H9 (cell line): ENCODE data around the gene INPP5E. TPM values are rescaled to one million over a fixed set of nuclear protein-coding genes. Genes with fewer than 3 reads are reported as not detected.

Experiments used
- DNase-seq: peaks from one replicate; pipeline ENCODE4 v3.0.0-alpha.2; 2017
- H2AFZ ChIP-seq: one replicate; pipeline ENCODE4 v1.6.1; 2013; ENCODE audit warnings: mild to moderate bottlenecking, low read length, control low read depth, moderate library complexity
- H2AK5ac ChIP-seq: 2 replicates; pipeline ENCODE4 v1.6.1; 2013; ENCODE audit warnings: low read length, control low read depth, mixed read lengths; ENCODE audit not compliant: insufficient read length
- H2BK120ac ChIP-seq: one replicate; pipeline ENCODE4 v1.6.1; 2013; ENCODE audit warnings: low read depth, mild to moderate bottlenecking, low read length, control low read depth, inconsistent platforms; ENCODE audit not compliant: poor library complexity, severe bottlenecking
- H2BK12ac ChIP-seq: 2 replicates; pipeline ENCODE4 v1.6.1; 2013; ENCODE audit warnings: low read length, control low read depth, mixed read lengths, low read depth; ENCODE audit not compliant: insufficient read length
- H2BK15ac ChIP-seq: 2 replicates; pipeline ENCODE4 v1.6.1; 2013; ENCODE audit warnings: low read depth, low read length, control low read depth
- H2BK20ac ChIP-seq: one replicate; pipeline ENCODE4 v1.6.1; 2013; ENCODE audit warnings: low read depth, mild to moderate bottlenecking, low read length, control low read depth, inconsistent platforms; ENCODE audit not compliant: poor library complexity, severe bottlenecking
- H2BK5ac ChIP-seq: 2 replicates; pipeline ENCODE4 v1.6.1; 2013; ENCODE audit warnings: low read length, control low read depth, mixed read lengths; ENCODE audit not compliant: insufficient read length
- H3K14ac ChIP-seq: 2 replicates; pipeline ENCODE4 v1.6.1; 2013; ENCODE audit warnings: low read length, control low read depth; ENCODE audit not compliant: insufficient read depth
- H3K18ac ChIP-seq: 2 replicates; pipeline ENCODE4 v1.6.1; 2013; ENCODE audit warnings: low read depth, mild to moderate bottlenecking, mixed read lengths, low read length, control low read depth; ENCODE audit not compliant: insufficient read length
- H3K23ac ChIP-seq: 2 replicates; pipeline ENCODE4 v1.6.1; 2013; ENCODE audit warnings: low read length, control low read depth, mixed read lengths, low read depth; ENCODE audit not compliant: insufficient read length
- H3K23me2 ChIP-seq: 2 replicates; pipeline ENCODE4 v1.6.1; 2013; ENCODE audit warnings: low read depth, mild to moderate bottlenecking, mixed read lengths, low read length, control low read depth; ENCODE audit not compliant: insufficient read length, poor library complexity, severe bottlenecking
- H3K27ac ChIP-seq: 2 replicates; pipeline ENCODE4 v1.5.1; 2013; ENCODE audit warnings: low read length, control low read depth, mixed read lengths, low read depth; ENCODE audit not compliant: insufficient read length
- H3K27me3 ChIP-seq: 2 replicates; pipeline ENCODE4 v1.6.1; 2013; ENCODE audit warnings: low read length, control low read depth, inconsistent platforms; ENCODE audit not compliant: insufficient read depth
- H3K4ac ChIP-seq: 2 replicates; pipeline ENCODE4 v1.6.1; 2013; ENCODE audit warnings: low read depth, mild to moderate bottlenecking, control low read depth, inconsistent platforms, low read length, moderate library complexity
- H3K4me1 ChIP-seq: 2 replicates; pipeline ENCODE4 v1.6.1; 2013; ENCODE audit warnings: low read length, control low read depth, inconsistent platforms; ENCODE audit not compliant: insufficient read depth
- H3K4me2 ChIP-seq: 2 replicates; pipeline ENCODE4 v1.6.1; 2013; ENCODE audit warnings: low read length, control low read depth, mixed read lengths; ENCODE audit not compliant: insufficient read length, insufficient read depth
- H3K56ac ChIP-seq: 2 replicates; pipeline ENCODE4 v1.6.1; 2013; ENCODE audit warnings: low read depth, mild to moderate bottlenecking, mixed read lengths, low read length, control low read depth; ENCODE audit not compliant: insufficient read length
- H3K79me1 ChIP-seq: 2 replicates; pipeline ENCODE4 v1.6.1; 2013; ENCODE audit warnings: low read depth, mild to moderate bottlenecking, moderate library complexity, low read length, control low read depth, inconsistent platforms; ENCODE audit not compliant: insufficient read depth, poor library complexity, severe bottlenecking
- H3K79me2 ChIP-seq: 2 replicates; pipeline ENCODE4 v1.6.1; 2013; ENCODE audit warnings: low read length, control low read depth, inconsistent platforms; ENCODE audit not compliant: insufficient read depth
- H3K9ac ChIP-seq: 2 replicates; pipeline ENCODE4 v1.6.1; 2013; ENCODE audit warnings: low read length, control low read depth, mixed read lengths; ENCODE audit not compliant: insufficient read length; ENCODE audit errors: extremely low read depth
- H3K9me3 ChIP-seq: one replicate; pipeline ENCODE4 v1.6.1; 2013; ENCODE audit warnings: low read depth, low read length, inconsistent platforms; ENCODE audit not compliant: control insufficient read depth
- H3T11ph ChIP-seq: one replicate; pipeline ENCODE4 v1.6.1; 2013; ENCODE audit warnings: mild to moderate bottlenecking, low read length, control low read depth, inconsistent platforms
- H4K20me1 ChIP-seq: one replicate; pipeline ENCODE4 v1.6.1; 2013; ENCODE audit not compliant: control insufficient read depth, insufficient read length, insufficient read depth
- H4K5ac ChIP-seq: 2 replicates; pipeline ENCODE4 v1.6.1; 2013; ENCODE audit warnings: low read depth, mild to moderate bottlenecking, mixed read lengths, low read length, control low read depth; ENCODE audit not compliant: insufficient read length
- H4K8ac ChIP-seq: replicated peaks from 2 replicates; pipeline ENCODE4 v1.6.1; 2013; ENCODE audit warnings: low read length, control low read depth, mixed read lengths, low read depth; ENCODE audit not compliant: insufficient read length
- H4K91ac ChIP-seq: 2 replicates; pipeline ENCODE4 v1.6.1; 2013; ENCODE audit warnings: low read depth, mild to moderate bottlenecking, moderate library complexity, mixed read lengths, low read length, control low read depth; ENCODE audit not compliant: insufficient read length
- H3K27ac Mint-ChIP-seq, 3 experiments: 2 replicates in 2 of 3; 3 replicates in 1 of 3; pipeline ENCODE4 v1.8.0; 2020 to 2021; ENCODE audit warnings: mixed read lengths in 3 of 3, mild to moderate bottlenecking in 1 of 3, moderate library complexity in 1 of 3
- H3K27me3 Mint-ChIP-seq: 2 replicates; pipeline ENCODE4 v1.8.0; 2021; ENCODE audit warnings: low read depth, mild to moderate bottlenecking, moderate library complexity, mixed read lengths
- H3K36me3 Mint-ChIP-seq, 3 experiments: 2 replicates in 2 of 3; 3 replicates in 1 of 3; pipeline ENCODE4 v1.8.0; 2020 to 2021; ENCODE audit warnings: low read depth in 3 of 3, mixed read lengths in 3 of 3; ENCODE audit not compliant: insufficient read depth in 1 of 3
- H3K4me1 Mint-ChIP-seq, 2 experiments: 2 replicates each; pipeline ENCODE4 v1.8.0; 2020; ENCODE audit warnings: mixed read lengths in 2 of 2
- H3K4me3 Mint-ChIP-seq, 2 experiments: 2 replicates in 1 of 2; 3 replicates in 1 of 2; pipeline ENCODE4 v1.8.0; 2020 to 2021; ENCODE audit warnings: mild to moderate bottlenecking in 2 of 2, mixed read lengths in 2 of 2, moderate library complexity in 1 of 2
- H3K9me3 Mint-ChIP-seq, 2 experiments: 2 replicates in 1 of 2; 3 replicates in 1 of 2; pipeline ENCODE4 v1.8.0; 2020; ENCODE audit warnings: mild to moderate bottlenecking in 2 of 2, mixed read lengths in 2 of 2, moderate library complexity in 1 of 2
- CTCF ChIP-seq: fragments of 200-600 bp; sonication (generic); conservative IDR thresholded peaks from 3 replicates; pipeline ENCODE4 v1.8.0; 2021; ENCODE audit warnings: antibody characterized with exemption, mild to moderate bottlenecking
- WGBS: extraction: QIAGEN DNeasy Blood & Tissue Kit; methylation state at CpG from one replicate; pipeline ENCODE4 v1.1.7; 2013; ENCODE audit warnings: missing lambda C conversion rate, low lambda C conversion rate, mixed read lengths; ENCODE audit not compliant: insufficient read length; ENCODE audit errors: extremely low coverage; 5-methylcytosine and 5-hydroxymethylcytosine counted together
- total RNA-seq: library from RNA; stranded (reverse); gene quantifications from 2 replicates; pipeline ENCODE4 v1.2.1, GENCODE V29; 2021

The INPP5E gene
- total RNA-seq, 1 experiment from 2014 or later, result 21.0 TPM

GRCh38 chr9:136411378-136411777, 28.3 kb downstream of the INPP5E start:
- Histone ChIP-seq H3K79me1 (peaks cover 22% of the 10 kb centered on the region), H3K79me2 (peaks cover 16% of the 10 kb centered on the region; the same call in 1 of the 2 replicates), H2BK5ac (no peak overlapping the region), H2BK12ac (no peak overlapping the region), H2AK5ac (no peak overlapping the region), H3K27ac (no peak overlapping the region), H4K91ac (no peak overlapping the region), H4K20me1 (no peaks in the 10 kb centered on the region), H2AFZ (no peak overlapping the region), H3K4ac (no peak overlapping the region), H2BK15ac (no peak overlapping the region), H4K8ac (no peak overlapping the region), H3K18ac (no peak overlapping the region), H3K23me2 (peaks cover 15% of the 10 kb centered on the region), H3K14ac (no peak overlapping the region), H2BK120ac (no peak overlapping the region), H3K56ac (no peak overlapping the region), H3K4me1 (no peaks in the 10 kb centered on the region), H3T11ph (no peak overlapping the region), H2BK20ac (no peak overlapping the region), H3K9ac (peak overlapping the region; percentile 54), H4K5ac (peak overlapping the region; percentile 10), H3K23ac (no peak overlapping the region), H3K4me2 (peak overlapping the region; percentile 96), H3K9me3 (no peaks in the 10 kb centered on the region), H3K27me3 (no peaks in the 10 kb centered on the region)
- Mint-ChIP-seq H3K27me3 (peaks cover 3% of the 10 kb centered on the region), H3K4me1 (peaks cover 22 to 25% of the 10 kb centered on the region in 2 experiments), H3K9me3 (no peaks in the 10 kb centered on the region), H3K27ac (peak overlapping the region in 2 of 3 experiments; percentile 77 to 92; a peak in 5 of 7 replicates), H3K4me3 (peak overlapping the region; percentile 94 to 96), H3K36me3 (peaks cover 44 to 72% (median 60%) of the 10 kb centered on the region in 3 experiments; a peak in 6 of 7 replicates)
- no peak for TF ChIP-seq CTCF
- DNase-seq, result no peak
- whole genome bisulfite sequencing, result no CpG with 5 or more reads among the region's 4 CpGs
